HEK293 (cell line): ENCODE measurements around the gene ATP1A3.
A peak's percentile ranks its signal among the peaks of the same experiment; 100 is the strongest.

Experiments used
- HOXA7 ChIP-seq: sonication (generic); formaldehyde crosslinking; IDR thresholded peaks from 2 replicates; pipeline ENCODE4 v1.8.1; 2022; ENCODE audit warnings: missing genetic modification reagents, borderline replicate concordance
- IKZF3 ChIP-seq: fragments of 450-650 bp; IDR thresholded peaks from 2 replicates; pipeline ENCODE4 v1.5.0; 2018; ENCODE audit warnings: missing biosample characterization, mild to moderate bottlenecking, missing genetic modification characterization, moderate library complexity
- MEIS1 ChIP-seq: sonication (generic); formaldehyde crosslinking; IDR thresholded peaks from 2 replicates; pipeline ENCODE4 v1.8.1; 2022; ENCODE audit warnings: missing genetic modification reagents, mild to moderate bottlenecking, borderline replicate concordance
- PATZ1 ChIP-seq: fragments of 450-650 bp; formaldehyde crosslinking; IDR thresholded peaks from 2 replicates; pipeline ENCODE4 v1.5.1; 2016; ENCODE audit warnings: missing biosample characterization, missing genetic modification characterization
- PRDM10 ChIP-seq: fragments of 450-650 bp; formaldehyde crosslinking; IDR thresholded peaks from 2 replicates; pipeline ENCODE4 v1.5.1; 2016; ENCODE audit warnings: missing biosample characterization, missing genetic modification characterization
- SP3 ChIP-seq: fragments of 450-650 bp; formaldehyde crosslinking; IDR thresholded peaks from 2 replicates; pipeline ENCODE4 v1.5.1; 2016; ENCODE audit warnings: missing biosample characterization, missing genetic modification characterization
- WT1 ChIP-seq: fragments of 450-650 bp; formaldehyde crosslinking; IDR thresholded peaks from 2 replicates; pipeline ENCODE4 v1.5.1; 2016; ENCODE audit warnings: missing biosample characterization, missing genetic modification characterization
- YY2 ChIP-seq: fragments of 450-650 bp; formaldehyde crosslinking; IDR thresholded peaks from 2 replicates; pipeline ENCODE4 v1.5.1; 2016; ENCODE audit warnings: missing biosample characterization, missing genetic modification characterization
- ZBTB10 ChIP-seq: fragments of 450-650 bp; formaldehyde crosslinking; IDR thresholded peaks from 2 replicates; pipeline ENCODE4 v1.5.1; 2016; ENCODE audit warnings: missing biosample characterization, missing genetic modification characterization
- ZBTB44 ChIP-seq: fragments of 450-650 bp; IDR thresholded peaks from 2 replicates; pipeline ENCODE4 v1.5.1; 2018; ENCODE audit warnings: missing biosample characterization, mild to moderate bottlenecking, missing genetic modification characterization
- ZBTB8A ChIP-seq: fragments of 450-650 bp; formaldehyde crosslinking; IDR thresholded peaks from 2 replicates; pipeline ENCODE4 v1.5.1; 2016; ENCODE audit warnings: missing biosample characterization, missing genetic modification characterization
- ZFHX2 ChIP-seq: fragments of 450-650 bp; formaldehyde crosslinking; conservative IDR thresholded peaks from 2 replicates; pipeline ENCODE4 v1.5.1; 2016; ENCODE audit warnings: missing biosample characterization, missing genetic modification characterization
- ZNF121 ChIP-seq: fragments of 450-650 bp; formaldehyde crosslinking; IDR thresholded peaks from 2 replicates; pipeline ENCODE4 v1.5.1; 2016; ENCODE audit warnings: missing biosample characterization, missing genetic modification characterization
- ZNF23 ChIP-seq: fragments of 450-650 bp; formaldehyde crosslinking; IDR thresholded peaks from 2 replicates; pipeline ENCODE4 v1.5.1; 2016; ENCODE audit warnings: missing biosample characterization, missing genetic modification characterization, borderline replicate concordance
- ZNF335 ChIP-seq: fragments of 450-650 bp; formaldehyde crosslinking; conservative IDR thresholded peaks from 2 replicates; pipeline ENCODE4 v1.5.1; 2016; ENCODE audit warnings: missing biosample characterization, missing genetic modification characterization
- ZNF341 ChIP-seq: fragments of 450-650 bp; formaldehyde crosslinking; IDR thresholded peaks from 2 replicates; pipeline ENCODE4; 2016; ENCODE audit warnings: low read depth, missing biosample characterization, missing genetic modification characterization
- ZNF501 ChIP-seq: fragments of 450-650 bp; formaldehyde crosslinking; IDR thresholded peaks from 2 replicates; pipeline ENCODE4 v1.5.1; 2016; ENCODE audit warnings: missing biosample characterization, missing genetic modification characterization
- ZNF561 ChIP-seq: fragments of 450-650 bp; IDR thresholded peaks from 2 replicates; pipeline ENCODE4 v1.5.1; 2018; ENCODE audit warnings: missing biosample characterization, missing genetic modification characterization, borderline replicate concordance
- ZNF580 ChIP-seq: fragments of 450-650 bp; formaldehyde crosslinking; IDR thresholded peaks from 2 replicates; pipeline ENCODE4 v1.5.1; 2016; ENCODE audit warnings: missing biosample characterization, missing genetic modification characterization
- ZNF670 ChIP-seq: fragments of 450-650 bp; formaldehyde crosslinking; IDR thresholded peaks from 2 replicates; pipeline ENCODE4 v1.5.1; 2016; ENCODE audit warnings: missing biosample characterization, missing genetic modification characterization, low read depth
- ZNF768 ChIP-seq: fragments of 450-650 bp; formaldehyde crosslinking; IDR thresholded peaks from 2 replicates; pipeline ENCODE4 v1.5.1; 2018; ENCODE audit warnings: missing biosample characterization, mild to moderate bottlenecking, missing genetic modification characterization
- TF ChIP-seq, protein P1 (sequence below): fragments of 450-650 bp; formaldehyde crosslinking; IDR thresholded peaks from 2 replicates; pipeline ENCODE4 v1.5.1; 2016; ENCODE audit warnings: missing biosample characterization, missing genetic modification characterization
- TF ChIP-seq, protein P2 (sequence below): fragments of 450-650 bp; formaldehyde crosslinking; IDR thresholded peaks from 2 replicates; pipeline ENCODE4 v1.5.1; 2017; ENCODE audit warnings: missing biosample characterization, missing genetic modification characterization

The ATP1A3 gene

GRCh38 chr19:41959056-41960053 is 34.7 kb downstream of the ATP1A3 start, which contains the start of gene RABAC1 (continued):
- TF ChIP-seq IKZF3 (tag by site-specific recombination) = 0 out of 2 replicates have a peak, but pooled peaks have one; percentile 16
- 0 out of 2 replicates have a peak, but pooled peaks have one; percentile 52 for TF ChIP-seq ZBTB44
- peak; percentile 76 for TF ChIP-seq ZFHX2 (tag by site-specific recombination)
- TF ChIP-seq SP3 = peak; percentile 97
- TF ChIP-seq ZNF121 = peak; percentile 92
- TF ChIP-seq ZNF670 (tag by site-specific recombination) = no peak
- no peak for TF ChIP-seq ZNF768 (tag by site-specific recombination)
- TF ChIP-seq, protein P1, sequence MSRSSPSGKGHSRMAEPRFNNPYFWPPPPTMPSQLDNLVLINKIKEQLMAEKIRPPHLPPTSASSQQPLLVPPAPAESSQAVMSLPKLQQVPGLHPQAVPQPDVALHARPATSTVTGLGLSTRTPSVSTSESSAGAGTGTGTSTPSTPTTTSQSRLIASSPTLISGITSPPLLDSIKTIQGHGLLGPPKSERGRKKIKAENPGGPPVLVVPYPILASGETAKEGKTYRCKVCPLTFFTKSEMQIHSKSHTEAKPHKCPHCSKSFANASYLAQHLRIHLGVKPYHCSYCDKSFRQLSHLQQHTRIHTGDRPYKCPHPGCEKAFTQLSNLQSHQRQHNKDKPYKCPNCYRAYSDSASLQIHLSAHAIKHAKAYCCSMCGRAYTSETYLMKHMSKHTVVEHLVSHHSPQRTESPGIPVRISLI = peak; percentile 66
- TF ChIP-seq ZBTB8A (tag by site-specific recombination) = peak; percentile 78
- TF ChIP-seq, protein P2, sequence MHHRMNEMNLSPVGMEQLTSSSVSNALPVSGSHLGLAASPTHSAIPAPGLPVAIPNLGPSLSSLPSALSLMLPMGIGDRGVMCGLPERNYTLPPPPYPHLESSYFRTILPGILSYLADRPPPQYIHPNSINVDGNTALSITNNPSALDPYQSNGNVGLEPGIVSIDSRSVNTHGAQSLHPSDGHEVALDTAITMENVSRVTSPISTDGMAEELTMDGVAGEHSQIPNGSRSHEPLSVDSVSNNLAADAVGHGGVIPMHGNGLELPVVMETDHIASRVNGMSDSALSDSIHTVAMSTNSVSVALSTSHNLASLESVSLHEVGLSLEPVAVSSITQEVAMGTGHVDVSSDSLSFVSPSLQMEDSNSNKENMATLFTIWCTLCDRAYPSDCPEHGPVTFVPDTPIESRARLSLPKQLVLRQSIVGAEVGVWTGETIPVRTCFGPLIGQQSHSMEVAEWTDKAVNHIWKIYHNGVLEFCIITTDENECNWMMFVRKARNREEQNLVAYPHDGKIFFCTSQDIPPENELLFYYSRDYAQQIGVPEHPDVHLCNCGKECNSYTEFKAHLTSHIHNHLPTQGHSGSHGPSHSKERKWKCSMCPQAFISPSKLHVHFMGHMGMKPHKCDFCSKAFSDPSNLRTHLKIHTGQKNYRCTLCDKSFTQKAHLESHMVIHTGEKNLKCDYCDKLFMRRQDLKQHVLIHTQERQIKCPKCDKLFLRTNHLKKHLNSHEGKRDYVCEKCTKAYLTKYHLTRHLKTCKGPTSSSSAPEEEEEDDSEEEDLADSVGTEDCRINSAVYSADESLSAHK (tag by site-specific recombination) = peak; percentile 27; the same call in 1 of the 2 replicates
- TF ChIP-seq WT1 (tag by site-specific recombination) = 0 out of 2 replicates have a peak, but pooled peaks have one; percentile 8
- TF ChIP-seq ZNF335 = peak; percentile 88
- TF ChIP-seq ZNF561 = 0 out of 2 replicates have a peak, but pooled peaks have one; percentile 39
- TF ChIP-seq HOXA7 (CRISPR knock-in tag) = no peak
- TF ChIP-seq ZNF23 (tag by site-specific recombination) = no peak
- TF ChIP-seq PATZ1 = peak; percentile 92
- 0 out of 2 replicates have a peak, but pooled peaks have one; percentile 66 for TF ChIP-seq ZNF580 (tag by site-specific recombination)
- TF ChIP-seq PRDM10 (tag by site-specific recombination) = peak; percentile 70
- TF ChIP-seq YY2 (tag by site-specific recombination) = peak; percentile 96
- 0 out of 2 replicates have a peak, but pooled peaks have one; percentile 15 for TF ChIP-seq ZBTB10 (tag by site-specific recombination)
- TF ChIP-seq ZNF501 (tag by site-specific recombination) = peak; percentile 65; the same call in 1 of the 2 replicates
- no peak for TF ChIP-seq MEIS1 (CRISPR knock-in tag)
- TF ChIP-seq ZNF341 (tag by site-specific recombination) = peak; percentile 13; the same call in 1 of the 2 replicates
